Measurements from ENCODE around the gene PRPF40A. TPM values are rescaled to one million over a fixed set of nuclear protein-coding genes. Genes with fewer than 3 reads are reported as not detected.

PRPF40A gene
- polyA plus RNA-seq, 10 donors, result 54.5 to 82.8 (median 74.4) TPM

GRCh38 chr2:152651834-152652233 is 65.4 kb downstream of the PRPF40A start:
- DNase-seq, result no peak

- no peak for DNase-seq
These were observed 66.4 kb downstream of the PRPF40A start for GRCh38 chr2:152650768-152651371.

GRCh38 chr2:152649997-152650396 is 67.3 kb downstream of the PRPF40A start:
- no peak for DNase-seq

- DNase-seq, result no peak
These were observed 68.9 kb downstream of the PRPF40A start for GRCh38 chr2:152648336-152648735.

- peak in 1 of 3 donors; percentile 46 for DNase-seq
These were observed 69.7 kb downstream of the PRPF40A start for GRCh38 chr2:152647552-152647951.

GRCh38 chr2:152646775-152647174 is 70.5 kb downstream of the PRPF40A start:
- peak in 1 of 3 donors; percentile 72 for DNase-seq

- no peak for DNase-seq
These were observed 71.0 kb downstream of the PRPF40A start for GRCh38 chr2:152646264-152646663.

- DNase-seq, result no peak
These were observed 72.9 kb downstream of the PRPF40A start for GRCh38 chr2:152644189-152644873.

GRCh38 chr2:152638590-152638989 is 78.7 kb downstream of the PRPF40A start:
- no peak for DNase-seq

- DNase-seq, result no peak
These were observed 79.2 kb downstream of the PRPF40A start for GRCh38 chr2:152638056-152638455.

- DNase-seq, result no peak
These were observed 80.0 kb downstream of the PRPF40A start for GRCh38 chr2:152637251-152637650.

GRCh38 chr2:152635635-152636298 is 81.5 kb downstream of the PRPF40A start:
- DNase-seq, result peak in 2 of 3 donors; percentile 64 to 70

- no peak for DNase-seq
These were observed 84.5 kb downstream of the PRPF40A start for GRCh38 chr2:152632736-152633135.

GRCh38 chr2:152630466-152630865 is 86.8 kb downstream of the PRPF40A start:
- DNase-seq, result no peak

- DNase-seq, result no peak
These were observed 88.1 kb downstream of the PRPF40A start for GRCh38 chr2:152629202-152629601.

- peak in 2 of 3 donors; percentile 46 to 61 for DNase-seq
These were observed 89.8 kb downstream of the PRPF40A start for GRCh38 chr2:152627351-152627957.

- peak in 1 of 3 donors; percentile 34 for DNase-seq
These were observed 90.3 kb downstream of the PRPF40A start for GRCh38 chr2:152626911-152627339.

- no peak for DNase-seq
These were observed 92.5 kb downstream of the PRPF40A start for GRCh38 chr2:152624805-152625204.

GRCh38 chr2:152623775-152624174 is 93.5 kb downstream of the PRPF40A start:
- DNase-seq, result no peak

GRCh38 chr2:152623076-152623740 is 94.1 kb downstream of the PRPF40A start:
- DNase-seq, result no peak

GRCh38 chr2:152622219-152622618 is 95.0 kb downstream of the PRPF40A start:
- peak in 2 of 3 donors; percentile 55 to 66 for DNase-seq

GRCh38 chr2:152620985-152621384 is 96.3 kb downstream of the PRPF40A start:
- no peak for DNase-seq

All from muscle of back (tissue), 11 donors.